HCT116 (cell line): ENCODE results near the gene NIPAL1. TPM values are rescaled to one million over a fixed set of nuclear protein-coding genes. Genes with fewer than 3 reads are reported as not detected.

Source experiments
- ATAC-seq: fragments of 200-7000 bp; cut with Tn5 transposase; 2 replicates; pipeline ENCODE4 v1.9.1; 2020; ENCODE audit warnings: mild to moderate bottlenecking, moderate library complexity
- BruUV-seq: library from RNA; stranded (reverse); fragments of 400-500 nt; replicated peaks from 2 replicates; lab custom pipeline; 2021; lab: Mats Ljungman, UMichigan
- CTCF ChIA-PET: fragments of 300-600 bp; sonication (Branson Sonifier 250); formaldehyde crosslinking; loops from one replicate; lab custom pipeline; 2021; ENCODE audit warnings: antibody characterized with exemption; lab: Charles Lee
- POLR2A ChIA-PET: fragments of 300-600, 350-600 bp; sonication (Branson Sonifier 250); formaldehyde crosslinking; loops from one replicate; lab custom pipeline; 2021; ENCODE audit warnings: antibody characterized with exemption; lab: Charles Lee
- RAD21 ChIA-PET, 2 experiments: fragments of 300-600 bp; sonication (Branson Sonifier 250); formaldehyde crosslinking; loops; one replicate each; lab custom pipeline; 2023; ENCODE audit warnings: low total read pairs in 2 of 2; ENCODE audit not compliant: uncharacterized antibody in 2 of 2, unreplicated experiment in 2 of 2, low non-redundant PET in 1 of 2; lab: Charles Lee
- DNase-seq: peaks from one replicate; pipeline ENCODE4 v3.0.0-alpha.2; 2010; ENCODE audit warnings: low read depth, low spot score
- H2AFZ ChIP-seq: fragments of 200-600 bp; shearing (Covaris generic), sonication (generic); 2 replicates; pipeline ENCODE4 v1.6.1; 2017; ENCODE audit warnings: low read depth, mixed run types, mixed read lengths, antibody characterized with exemption, low read length; ENCODE audit not compliant: poor library complexity, severe bottlenecking
- H3K27ac ChIP-seq: 2 replicates; pipeline ENCODE4 v1.5.1; 2012; ENCODE audit warnings: low read depth, low read length
- H3K27me3 ChIP-seq: fragments of 200-600 bp; sonication (generic); 2 replicates; pipeline ENCODE4 v1.6.1; 2016; ENCODE audit warnings: mixed run types, low read length, mixed read lengths; ENCODE audit not compliant: insufficient read depth
- H3K36me3 ChIP-seq, 2 experiments: fragments of 200-500 bp in 1 of 2; fragments of 200-600 bp in 1 of 2; sonication (Bioruptor generic) in 1 of 2; sonication (generic) in 1 of 2; 2 replicates each; pipeline versions ENCODE4 v1.5.1 to v1.6.1; 2014 to 2016; ENCODE audit warnings: low read length in 2 of 2, inconsistent platforms in 1 of 2, mixed read lengths in 1 of 2, mixed run types in 1 of 2; ENCODE audit not compliant: insufficient read depth in 2 of 2, control insufficient read depth in 1 of 2
- H3K4me1 ChIP-seq, 2 experiments: fragments of 200-600 bp in 1 of 2; sonication (generic) in 1 of 2; 2 replicates each; pipeline versions ENCODE4 v1.5.1 to v1.6.1; 2012 to 2017; ENCODE audit warnings: low read length in 2 of 2, inconsistent platforms in 1 of 2, mild to moderate bottlenecking in 1 of 2, mixed read lengths in 1 of 2, mixed run types in 1 of 2, moderate library complexity in 1 of 2; ENCODE audit not compliant: insufficient read depth in 2 of 2, control insufficient read depth in 1 of 2
- H3K4me2 ChIP-seq: fragments of 200-600 bp; sonication (generic); 2 replicates; pipeline ENCODE4 v1.6.1; 2017; ENCODE audit warnings: mixed run types, low read length, mixed read lengths
- H3K4me3 ChIP-seq, 2 experiments: fragments of 200-600 bp in 1 of 2; sonication (generic) in 1 of 2; replicated peaks in 1 of 2; 2 replicates each; pipeline ENCODE4 v1.5.1; 2011 to 2016; ENCODE audit warnings: low read length in 2 of 2, control low read depth in 1 of 2, low read depth in 1 of 2, mild to moderate bottlenecking in 1 of 2, mixed read lengths in 1 of 2, mixed run types in 1 of 2
- H3K79me2 ChIP-seq: fragments of 200-600 bp; sonication (generic); 2 replicates; pipeline ENCODE4 v1.6.1; 2017; ENCODE audit warnings: mild to moderate bottlenecking, mixed run types, low read length, moderate library complexity, mixed read lengths; ENCODE audit not compliant: insufficient read depth
- H3K9ac ChIP-seq: fragments of 200-600 bp; sonication (generic); 2 replicates; pipeline ENCODE4 v1.6.1; 2016; ENCODE audit warnings: low read length, mixed read lengths
- H3K9me2 ChIP-seq: fragments of 200-600 bp; sonication (generic), shearing (Covaris generic); 2 replicates; pipeline ENCODE4 v1.6.1; 2017; ENCODE audit warnings: mixed run types, mild to moderate bottlenecking, moderate library complexity; ENCODE audit not compliant: insufficient read depth
- H3K9me3 ChIP-seq, 2 experiments: fragments of 200-500 bp in 1 of 2; fragments of 200-600 bp in 1 of 2; sonication (Bioruptor generic) in 1 of 2; sonication (generic) in 1 of 2; 2 replicates each; pipeline ENCODE4 v1.6.1; 2014 to 2017; ENCODE audit warnings: low read length in 2 of 2, mixed read lengths in 2 of 2, inconsistent platforms in 1 of 2, low read depth in 1 of 2, mild to moderate bottlenecking in 1 of 2, mixed run types in 1 of 2, moderate library complexity in 1 of 2; ENCODE audit not compliant: control insufficient read depth in 1 of 2, insufficient read depth in 1 of 2
- H4K20me1 ChIP-seq: fragments of 200-600 bp; sonication (generic), shearing (Covaris generic); 2 replicates; pipeline ENCODE4 v1.6.1; 2017; ENCODE audit warnings: mixed run types, mild to moderate bottlenecking, moderate library complexity; ENCODE audit not compliant: insufficient read depth
- CEBPB ChIP-seq: IDR thresholded peaks from 2 replicates; pipeline ENCODE4 v1.6.1; 2012; ENCODE audit warnings: low read depth
- CTCF ChIP-seq, 3 experiments: fragments of 200-600 bp in 1 of 3; sonication (generic) in 1 of 3; IDR thresholded peaks in 2 of 3; conservative IDR thresholded peaks in 1 of 3; 2 replicates each; pipeline ENCODE4 v1.5.1; 2012 to 2017; ENCODE audit warnings: low read depth in 2 of 3, low read length in 2 of 3, antibody characterized with exemption in 1 of 3, borderline replicate concordance in 1 of 3, control low read depth in 1 of 3, mild to moderate bottlenecking in 1 of 3, mixed read lengths in 1 of 3, mixed run types in 1 of 3, moderate library complexity in 1 of 3; ENCODE audit not compliant: insufficient read depth in 1 of 3
- EGR1 ChIP-seq: IDR thresholded peaks from 2 replicates; pipeline ENCODE4 v1.6.1; 2012; ENCODE audit warnings: low read depth
- ELF1 ChIP-seq: IDR thresholded peaks from 2 replicates; pipeline ENCODE4 v1.6.1; 2012; ENCODE audit warnings: low read depth, borderline replicate concordance
- EZH2phosphoT487 ChIP-seq: fragments of 200-600 bp; IDR thresholded peaks from 2 replicates; pipeline ENCODE4 v1.6.1; 2018; ENCODE audit warnings: antibody characterized with exemption, borderline replicate concordance
- JUND ChIP-seq: IDR thresholded peaks from 2 replicates; pipeline ENCODE4 v1.6.1; 2012
- MAX ChIP-seq: IDR thresholded peaks from 2 replicates; pipeline ENCODE4 v1.6.1; 2012
- POLR2A ChIP-seq: IDR thresholded peaks from 2 replicates; pipeline ENCODE4 v1.7.0; 2011; ENCODE audit warnings: borderline replicate concordance; ENCODE audit not compliant: insufficient read depth, insufficient read length; ENCODE audit errors: extremely low read depth
- POLR2AphosphoS5 ChIP-seq: IDR thresholded peaks from 2 replicates; pipeline ENCODE4 v1.6.1; 2011; ENCODE audit warnings: mild to moderate bottlenecking, low read depth, low read length, moderate library complexity
- SIN3A ChIP-seq: IDR thresholded peaks from 2 replicates; pipeline ENCODE4 v1.6.1; 2012; ENCODE audit warnings: low read depth
- SRF ChIP-seq: IDR thresholded peaks from 2 replicates; pipeline ENCODE4 v1.6.1; 2012; ENCODE audit warnings: low read depth
- YY1 ChIP-seq: IDR thresholded peaks from 2 replicates; pipeline ENCODE4 v1.6.1; 2011; ENCODE audit warnings: low read length, low read depth, moderate library complexity, mild to moderate bottlenecking; ENCODE audit not compliant: insufficient replicate concordance; ENCODE audit errors: extremely low read depth
- ZNF274 ChIP-seq: fragments of 200-500 bp; sonication (Bioruptor generic); IDR thresholded peaks from 2 replicates; pipeline ENCODE4 v1.6.1; 2014; ENCODE audit warnings: mild to moderate bottlenecking, low read depth, low read length, inconsistent platforms
- intact Hi-C: fragments of 100-400 bp; cut with micrococcal nuclease; formaldehyde crosslinking; loops from 2 replicates; pipeline ENCODE4 v1.10.0; 2022
- total RNA-seq: library from RNA; stranded (reverse); gene quantifications from one replicate; pipeline ENCODE4 v1.2.1, GENCODE V29; 2021; ENCODE audit not compliant: unreplicated experiment

The NIPAL1 gene
- total RNA-seq, 1 experiment from 2014 or later: 7.0 TPM

DNA sequence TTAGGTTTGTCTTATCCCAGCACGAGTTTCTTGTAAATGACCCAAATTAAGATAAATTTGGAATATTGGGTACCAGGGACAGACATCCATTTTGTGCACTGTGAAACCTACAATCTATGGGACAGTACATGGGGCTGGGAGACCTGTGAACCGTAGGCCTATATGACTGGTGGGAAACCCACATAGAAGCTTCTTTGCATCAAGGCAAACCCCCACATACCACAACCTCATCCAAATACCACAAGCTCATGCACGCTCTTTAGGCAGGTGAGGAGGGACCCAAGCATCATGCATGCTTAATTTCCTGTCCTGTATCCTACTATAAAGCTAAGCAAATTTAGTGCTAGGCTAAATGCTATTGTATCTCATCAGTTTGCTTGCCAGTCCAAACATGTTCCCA is 47.8 kb downstream of the NIPAL1 start:
- ChIA-PET POLR2A (no interaction called here), CTCF (no interaction called here), RAD21 (no interaction called here)
- Histone ChIP-seq H3K9me2 (no peaks in the 10 kb centered on the region), H3K9me3 (no peaks in the 10 kb centered on the region), H4K20me1 (no peaks in the 10 kb centered on the region), H2AFZ (no peak overlapping the region), H3K4me1 (no peaks in the 10 kb centered on the region), H3K36me3 (no peaks in the 10 kb centered on the region), H3K27ac (no peak overlapping the region), H3K4me2 (no peak overlapping the region), H3K27me3 (no peaks in the 10 kb centered on the region), H3K4me3 (no peak overlapping the region), H3K9ac (no peak overlapping the region), H3K79me2 (no peaks in the 10 kb centered on the region)
- no peak for TF ChIP-seq EZH2phosphoT487
- TF ChIP-seq CTCF (IDR thresholded peaks at IDR 0.05 in 2 of 3, conservative IDR thresholded peaks at IDR 0.05 in 1 of 3; ENCODE audit: borderline replicate concordance in 1 of 3, insufficient read depth in 1 of 3, low read depth in 2 of 3, low read length in 2 of 3): no peak
- no TSS peak for BruUV-seq
- ATAC-seq (no peak), DNase-seq (no peak)
- intact Hi-C loops: no loop called here

DNA sequence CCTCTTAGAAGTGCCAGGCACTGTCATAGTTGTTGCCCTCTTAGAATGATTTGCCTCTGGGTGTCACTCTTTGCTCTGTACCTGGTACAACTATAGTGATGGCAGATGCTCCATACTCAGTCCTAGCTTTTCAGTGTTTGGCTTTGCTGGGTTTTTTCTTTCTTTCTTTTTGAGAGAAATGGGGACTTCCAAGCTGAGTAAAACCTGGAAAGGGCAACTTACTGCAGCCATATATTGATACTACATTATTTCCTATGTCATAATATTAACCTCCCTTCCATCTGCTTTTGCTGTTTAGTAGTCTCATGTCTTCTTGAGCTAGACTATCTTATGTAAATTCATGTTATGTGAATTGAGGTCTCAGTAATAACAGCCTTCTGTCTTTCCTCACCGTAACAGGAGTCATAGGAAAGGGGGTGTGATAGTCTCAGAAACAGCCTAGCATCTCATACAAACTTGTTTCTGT is 49.0 kb downstream of the NIPAL1 start:
- Histone ChIP-seq H3K36me3 (no peaks in the 10 kb centered on the region), H2AFZ (no peak overlapping the region), H3K4me1 (no peaks in the 10 kb centered on the region), H3K4me3 (no peak overlapping the region), H3K9me3 (no peaks in the 10 kb centered on the region)
- RAD21 ChIA-PET: no interaction called here
- no peak for ATAC-seq
- intact Hi-C loops: no loop called here
- TF ChIP-seq SIN3A: no peak
- no peak for TF ChIP-seq MAX
- no peak for TF ChIP-seq EGR1
- no peak for TF ChIP-seq YY1
- no peak for TF ChIP-seq JUND
- no peak for TF ChIP-seq POLR2A
- TF ChIP-seq ELF1: no peak
- TF ChIP-seq ZNF274: no peak
- TF ChIP-seq SRF: no peak
- no peak for TF ChIP-seq POLR2AphosphoS5
- TF ChIP-seq CEBPB: no peak
- TF ChIP-seq, all 23 proteins: peak for 0
- DNase-seq: no peak
- Histone ChIP-seq H3K4me2 (no peak overlapping the region), H3K9me2 (no peaks in the 10 kb centered on the region), H3K27me3 (no peaks in the 10 kb centered on the region), H4K20me1 (no peaks in the 10 kb centered on the region), H3K27ac (no peak overlapping the region), H3K9ac (no peak overlapping the region), H3K79me2 (no peaks in the 10 kb centered on the region)
- ChIA-PET POLR2A (no interaction called here), CTCF (no interaction called here)
- no TSS peak for BruUV-seq
